Stimulated activated naive CD4-positive, alpha-beta T cell (primary cell): Measurements from ENCODE around the gene NTRK2.

Experiments
- DNase-seq, 6 experiments: peaks; one replicate each; lab custom pipeline; 2025; lab: John Stamatoyannopoulos, UW

NTRK2 gene

GRCh38 chr9:84939774-84940173, 270.2 kb downstream of the NTRK2 start:
- no peak for DNase-seq

GRCh38 chr9:84940294-84940693, 270.8 kb downstream of the NTRK2 start:
- no peak for DNase-seq

GRCh38 chr9:84941792-84942191, 272.3 kb downstream of the NTRK2 start:
- DNase-seq = no peak

- no peak for DNase-seq
These were observed 274.0 kb downstream of the NTRK2 start for GRCh38 chr9:84943482-84944050.

- no peak for DNase-seq
These were observed 276.5 kb downstream of the NTRK2 start for GRCh38 chr9:84945878-84946538.

GRCh38 chr9:84947412-84947972, 278.0 kb downstream of the NTRK2 start:
- DNase-seq = no peak

- DNase-seq = no peak
These were observed 279.7 kb downstream of the NTRK2 start for GRCh38 chr9:84949258-84949657.

- DNase-seq = no peak
These were observed 280.4 kb downstream of the NTRK2 start for GRCh38 chr9:84949971-84950370.

GRCh38 chr9:84950879-84951811, 281.6 kb downstream of the NTRK2 start:
- no peak for DNase-seq

GRCh38 chr9:84953252-84953773, 283.8 kb downstream of the NTRK2 start:
- DNase-seq = no peak

- no peak for DNase-seq
These were observed 284.5 kb downstream of the NTRK2 start for GRCh38 chr9:84953797-84954705.

GRCh38 chr9:84955155-84955554, 285.6 kb downstream of the NTRK2 start:
- DNase-seq = no peak

GRCh38 chr9:84955971-84956370, 286.4 kb downstream of the NTRK2 start:
- no peak for DNase-seq

- no peak for DNase-seq
These were observed 289.8 kb downstream of the NTRK2 start for GRCh38 chr9:84959339-84959738.

GRCh38 chr9:84966876-84967830, 297.6 kb downstream of the NTRK2 start:
- no peak for DNase-seq

GRCh38 chr9:84969084-84969483, 299.6 kb downstream of the NTRK2 start:
- DNase-seq = no peak

- DNase-seq = no peak
These were observed 300.2 kb downstream of the NTRK2 start for GRCh38 chr9:84969736-84970135.

GRCh38 chr9:84970432-84970831, 300.9 kb downstream of the NTRK2 start:
- DNase-seq = no peak

GRCh38 chr9:84971571-84971970, 302.0 kb downstream of the NTRK2 start:
- no peak for DNase-seq

- DNase-seq = no peak
These were observed 304.7 kb downstream of the NTRK2 start for GRCh38 chr9:84974258-84974657.
